PC-9 (cell line): ENCODE measurements around the gene VPS37B. TPM values are rescaled to one million over a fixed set of nuclear protein-coding genes. Genes with fewer than 3 reads are reported as not detected.
A peak's percentile ranks its signal among the peaks of the same experiment; 100 is the strongest.

Source experiments
- BruUV-seq: library from RNA; stranded (reverse); fragments of 400-500 nt; replicated peaks from 2 replicates; lab custom pipeline; 2021; lab: Mats Ljungman, UMichigan
- CTCF ChIA-PET: fragments of 300-600 bp; sonication (Branson Sonifier 250); formaldehyde crosslinking; loops from one replicate; lab custom pipeline; 2022; ENCODE audit warnings: antibody characterized with exemption; lab: Charles Lee
- POLR2A ChIA-PET: fragments of 300-600 bp; sonication (Branson Sonifier 250); formaldehyde crosslinking; loops from one replicate; lab custom pipeline; 2022; ENCODE audit warnings: antibody characterized with exemption; ENCODE audit not compliant: unreplicated experiment; lab: Charles Lee
- DNase-seq, 2 experiments: peaks; one replicate each; pipeline versions ENCODE4 v3.0.0 to v3.0.0-alpha.2; 2015 to 2022; ENCODE audit warnings: mixed read lengths in 1 of 2
- H2AFZ ChIP-seq: fragments of 200-600 bp; sonication (generic); 2 replicates; pipeline ENCODE4 v1.8.1; 2017; ENCODE audit warnings: antibody characterized with exemption
- H3F3A ChIP-seq: fragments of 200-600 bp; sonication (generic); 2 replicates; pipeline ENCODE4 v1.8.1; 2017; ENCODE audit warnings: antibody characterized with exemption, mild to moderate bottlenecking, low read depth; ENCODE audit not compliant: insufficient read depth
- H3K27ac ChIP-seq: fragments of 200-600 bp; sonication (generic); 2 replicates; pipeline ENCODE4 v1.6.1; 2016; ENCODE audit warnings: mixed run types
- H3K27me3 ChIP-seq: fragments of 200-600 bp; sonication (generic); 2 replicates; pipeline ENCODE4 v1.6.1; 2016; ENCODE audit warnings: low read depth, mixed run types; ENCODE audit not compliant: insufficient read depth
- H3K36me3 ChIP-seq: fragments of 200-600 bp; sonication (generic); 2 replicates; pipeline ENCODE4 v1.6.1; 2016; ENCODE audit warnings: low read depth, mixed run types
- H3K4me1 ChIP-seq: fragments of 200-600 bp; sonication (generic); replicated peaks from 2 replicates; pipeline ENCODE4 v1.6.1; 2016; ENCODE audit warnings: mixed run types; ENCODE audit not compliant: insufficient read depth
- H3K4me2 ChIP-seq: fragments of 200-600 bp; sonication (generic); 2 replicates; pipeline ENCODE4 v1.6.1; 2017; ENCODE audit warnings: mixed run types
- H3K4me3 ChIP-seq: fragments of 200-600 bp; sonication (generic); 2 replicates; pipeline ENCODE4 v1.6.1; 2016; ENCODE audit warnings: mixed run types
- H3K79me2 ChIP-seq: fragments of 200-600 bp; sonication (generic); 2 replicates; pipeline ENCODE4 v1.6.1; 2017; ENCODE audit warnings: low read depth, mixed run types
- H3K9me2 ChIP-seq: fragments of 200-600 bp; sonication (generic); 2 replicates; pipeline ENCODE4 v1.8.1; 2017; ENCODE audit warnings: mild to moderate bottlenecking; ENCODE audit not compliant: insufficient read depth
- H3K9me3 ChIP-seq: fragments of 200-600 bp; sonication (generic); 2 replicates; pipeline ENCODE4 v1.8.1; 2016; ENCODE audit warnings: low read depth; ENCODE audit not compliant: insufficient read depth
- H4K20me1 ChIP-seq: fragments of 200-600 bp; sonication (generic); 2 replicates; pipeline ENCODE4 v1.8.1; 2017; ENCODE audit not compliant: insufficient read depth
- EZH2 ChIP-seq: fragments of 200-600 bp; sonication (generic); IDR thresholded peaks from 2 replicates; pipeline ENCODE4 v1.8.0; 2017; ENCODE audit warnings: antibody characterized with exemption, low read depth
- intact Hi-C: fragments of 100-400 bp; cut with micrococcal nuclease; formaldehyde crosslinking; loops from one replicate; pipeline ENCODE4 v1.10.0; 2022; ENCODE audit not compliant: unreplicated experiment
- total RNA-seq: library from RNA; stranded (reverse); gene quantifications from 2 replicates; pipeline ENCODE4 v1.2.3, GENCODE V29; 2021
- TF ChIP-seq, protein P1 (sequence below): fragments of 200-600 bp; sonication (generic); conservative IDR thresholded peaks from 2 replicates; pipeline ENCODE4 v1.6.1; 2017; ENCODE audit warnings: mixed run types, antibody characterized with exemption, mild to moderate bottlenecking, moderate library complexity

Gene VPS37B
- total RNA-seq, 1 experiment from 2014 or later: 51.4 TPM

- Histone ChIP-seq H3K9me3 (no peaks in the 10 kb centered on the region), H3K27me3 (no peaks in the 10 kb centered on the region), H3K4me3 (no peak overlapping the region), H3K27ac (no peak overlapping the region), H3K9me2 (no peaks in the 10 kb centered on the region), H3K79me2 (peaks cover 72% of the 10 kb centered on the region), H4K20me1 (peaks cover 65% of the 10 kb centered on the region), H3K4me2 (no peak overlapping the region), H3K36me3 (peaks cover 15% of the 10 kb centered on the region; the same call in 1 of the 2 replicates), H2AFZ (no peak overlapping the region), H3K4me1 (no peaks in the 10 kb centered on the region), H3F3A (peaks cover 30% of the 10 kb centered on the region; the same call in 1 of the 2 replicates)
- DNase-seq: no peak
- ChIA-PET POLR2A (interaction anchor here (0.5 to 1.1 kb wide), 2 partner anchors 16 to 649 kb away, joined by 3 to 5 read pairs; no protein-coding TSS in a partner anchor), CTCF (interaction anchor here (1.2 kb wide), 1 partner anchor 21 kb away, joined by 4 read pairs; no protein-coding TSS in a partner anchor)
- no TSS peak for BruUV-seq
- intact Hi-C loops: loop anchor here (1.0 kb wide), 2 partner anchors 14 to 73 kb away; no protein-coding TSS in a partner anchor
- TF ChIP-seq, protein P1, sequence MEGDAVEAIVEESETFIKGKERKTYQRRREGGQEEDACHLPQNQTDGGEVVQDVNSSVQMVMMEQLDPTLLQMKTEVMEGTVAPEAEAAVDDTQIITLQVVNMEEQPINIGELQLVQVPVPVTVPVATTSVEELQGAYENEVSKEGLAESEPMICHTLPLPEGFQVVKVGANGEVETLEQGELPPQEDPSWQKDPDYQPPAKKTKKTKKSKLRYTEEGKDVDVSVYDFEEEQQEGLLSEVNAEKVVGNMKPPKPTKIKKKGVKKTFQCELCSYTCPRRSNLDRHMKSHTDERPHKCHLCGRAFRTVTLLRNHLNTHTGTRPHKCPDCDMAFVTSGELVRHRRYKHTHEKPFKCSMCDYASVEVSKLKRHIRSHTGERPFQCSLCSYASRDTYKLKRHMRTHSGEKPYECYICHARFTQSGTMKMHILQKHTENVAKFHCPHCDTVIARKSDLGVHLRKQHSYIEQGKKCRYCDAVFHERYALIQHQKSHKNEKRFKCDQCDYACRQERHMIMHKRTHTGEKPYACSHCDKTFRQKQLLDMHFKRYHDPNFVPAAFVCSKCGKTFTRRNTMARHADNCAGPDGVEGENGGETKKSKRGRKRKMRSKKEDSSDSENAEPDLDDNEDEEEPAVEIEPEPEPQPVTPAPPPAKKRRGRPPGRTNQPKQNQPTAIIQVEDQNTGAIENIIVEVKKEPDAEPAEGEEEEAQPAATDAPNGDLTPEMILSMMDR: no peak
Measured at GRCh38 chr12:122872815-122873361, 23.0 kb downstream of the VPS37B start.

DNA sequence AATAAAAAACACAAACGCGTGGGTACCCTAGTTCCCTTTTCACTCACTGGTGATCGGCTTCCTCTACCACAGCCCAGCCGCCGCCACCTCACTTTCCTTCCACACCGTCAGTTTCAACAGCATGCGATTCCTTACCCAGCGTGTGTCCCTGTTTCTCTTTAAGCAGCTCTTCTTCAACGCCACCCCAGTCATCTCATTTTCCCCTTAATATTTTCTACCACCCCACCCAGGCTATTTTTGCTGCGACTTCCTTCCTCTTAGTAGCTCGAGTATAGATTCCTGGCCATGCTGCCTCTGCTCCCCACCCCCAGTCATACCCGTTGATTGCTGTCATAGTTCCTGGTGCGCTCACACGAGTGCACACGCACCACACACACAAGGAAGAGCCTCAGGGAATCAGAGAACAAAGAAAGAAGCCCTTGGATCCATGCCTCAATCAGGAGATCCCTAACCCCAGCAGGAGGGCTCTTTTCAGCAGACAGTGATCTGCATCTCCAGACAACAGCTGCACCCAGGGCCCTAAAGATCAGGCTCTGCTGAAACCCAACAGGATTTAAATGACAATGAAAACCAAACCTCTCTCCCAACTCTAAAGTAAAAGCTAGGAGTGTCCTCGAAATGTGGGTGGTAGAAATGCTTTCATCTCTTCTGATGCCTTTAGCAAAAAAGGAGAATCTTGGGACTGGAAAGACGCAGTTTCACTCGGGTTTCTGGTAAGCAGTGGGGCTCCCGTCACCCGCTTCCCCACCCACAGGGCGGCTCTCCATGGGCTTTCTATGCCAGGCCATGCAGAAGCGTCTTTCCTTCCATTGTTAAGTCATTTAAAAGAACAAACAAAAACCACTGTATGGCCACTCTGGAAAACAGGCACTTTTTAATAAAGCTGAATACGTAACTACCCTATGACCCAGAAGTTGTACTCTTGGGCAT is 23.8 kb downstream of the VPS37B start:
- Histone ChIP-seq H3K79me2 (peaks cover 64% of the 10 kb centered on the region), H3K9me2 (no peaks in the 10 kb centered on the region), H3K27ac (peak overlapping the region; percentile 28; the same call in 1 of the 2 replicates), H3K9me3 (no peaks in the 10 kb centered on the region), H4K20me1 (peaks cover 57% of the 10 kb centered on the region), H3K4me3 (no peak overlapping the region), H3K4me2 (no peak overlapping the region), H3K4me1 (no peaks in the 10 kb centered on the region), H3K36me3 (peaks cover 15% of the 10 kb centered on the region; the same call in 1 of the 2 replicates), H3K27me3 (no peaks in the 10 kb centered on the region), H2AFZ (no peak overlapping the region), H3F3A (peaks cover 34% of the 10 kb centered on the region; the same call in 1 of the 2 replicates)
- no TSS peak for BruUV-seq
- no peak for TF ChIP-seq EZH2
- TF ChIP-seq, protein P1: no peak
- POLR2A ChIA-PET: interaction anchor here (0.5 to 1.1 kb wide), 3 partner anchors 16 to 648 kb away, joined by 3 to 19 read pairs (median 5); partner anchors contain the start of gene MPHOSPH9
- CTCF ChIA-PET: interaction anchor here (0.6 to 1.2 kb wide), 2 partner anchors 20 to 98 kb away, joined by 4 read pairs; no protein-coding TSS in a partner anchor
- intact Hi-C loops: loop anchor here (1.0 kb wide), 2 partner anchors 15 to 74 kb away; no protein-coding TSS in a partner anchor
- DNase-seq: peak; percentile 66 to 75
